NCI-H748 treated with DMSO at 0.1 percent for 48 hours (cell line): ENCODE measurements around the gene KCNN3.

Source experiments
- DNase-seq: peaks from one replicate; lab custom pipeline; 2025; lab: John Stamatoyannopoulos, UW

KCNN3 gene

GRCh38 chr1:154770897-154771594, 99.0 kb downstream of the KCNN3 start:
- DNase-seq, result no peak

- no peak for DNase-seq
Measured at GRCh38 chr1:154769193-154769895, 100.7 kb downstream of the KCNN3 start.

GRCh38 chr1:154768456-154769125, 101.5 kb downstream of the KCNN3 start:
- DNase-seq, result no peak

- DNase-seq, result no peak
Measured at GRCh38 chr1:154767315-154768240, 102.5 kb downstream of the KCNN3 start.

GRCh38 chr1:154765970-154766369, 104.1 kb downstream of the KCNN3 start:
- no peak for DNase-seq

- DNase-seq, result no peak
Measured at GRCh38 chr1:154764773-154765172, 105.3 kb downstream of the KCNN3 start.

GRCh38 chr1:154764181-154764580, 105.9 kb downstream of the KCNN3 start:
- DNase-seq, result no peak

- peak; percentile 28 for DNase-seq
Measured at GRCh38 chr1:154760469-154760933, 109.6 kb downstream of the KCNN3 start.

- no peak for DNase-seq
Measured at GRCh38 chr1:154759793-154760192, 110.3 kb downstream of the KCNN3 start.

- DNase-seq, result no peak
Measured at GRCh38 chr1:154759196-154759595, 110.9 kb downstream of the KCNN3 start.

- no peak for DNase-seq
Measured at GRCh38 chr1:154758346-154758745, 111.7 kb downstream of the KCNN3 start.

GRCh38 chr1:154756793-154757548, 113.1 kb downstream of the KCNN3 start:
- no peak for DNase-seq

- DNase-seq, result no peak
Measured at GRCh38 chr1:154755858-154756730, 114.0 kb downstream of the KCNN3 start.

GRCh38 chr1:154753426-154753825, 116.7 kb downstream of the KCNN3 start:
- DNase-seq, result no peak

GRCh38 chr1:154752273-154753030, 117.6 kb downstream of the KCNN3 start:
- DNase-seq, result no peak

- DNase-seq, result peak; percentile 44
Measured at GRCh38 chr1:154751690-154752089, 118.4 kb downstream of the KCNN3 start.

- no peak for DNase-seq
Measured at GRCh38 chr1:154750681-154751665, 119.1 kb downstream of the KCNN3 start.
